ENCODE measurements around the gene FSIP1.

The FSIP1 gene

GRCh38 chr15:39564972-39565665, 217.5 kb downstream of the FSIP1 start:
- no peak overlapping the region for H3K4me3 ChIP-seq
- TF ChIP-seq CTCF (IDR thresholded peaks at IDR 0.05) = no peak
- DNase-seq (ENCODE audit: low spot score) = no peak
- H3K27ac ChIP-seq = no peak overlapping the region

- Histone ChIP-seq H3K4me3 (no peak overlapping the region), H3K27ac (no peak overlapping the region)
- DNase-seq (ENCODE audit: low spot score) = no peak
- no peak for TF ChIP-seq CTCF (IDR thresholded peaks at IDR 0.05)
These were observed 224.2 kb downstream of the FSIP1 start for GRCh38 chr15:39558421-39558820.

GRCh38 chr15:39556461-39556860, 226.2 kb downstream of the FSIP1 start:
- no peak overlapping the region for H3K4me3 ChIP-seq
- DNase-seq (ENCODE audit: low spot score) = no peak
- no peak overlapping the region for H3K27ac ChIP-seq
- no peak for TF ChIP-seq CTCF (IDR thresholded peaks at IDR 0.05)

GRCh38 chr15:39555885-39556284, 226.8 kb downstream of the FSIP1 start:
- DNase-seq (ENCODE audit: low spot score) = no peak

GRCh38 chr15:39554746-39555387, 227.8 kb downstream of the FSIP1 start:
- DNase-seq (ENCODE audit: low spot score) = no peak
- Histone ChIP-seq H3K27ac (no peak overlapping the region), H3K4me3 (no peak overlapping the region)
- TF ChIP-seq CTCF (IDR thresholded peaks at IDR 0.05) = no peak

More at GRCh38 chr15:39555885-39556284, 226.8 kb downstream of the FSIP1 start:
- no peak for TF ChIP-seq CTCF (IDR thresholded peaks at IDR 0.05)
- no peak overlapping the region for H3K27ac ChIP-seq
- H3K4me3 ChIP-seq = no peak overlapping the region

- no peak for TF ChIP-seq CTCF (IDR thresholded peaks at IDR 0.05)
- no peak for DNase-seq (ENCODE audit: low spot score)
- no peak overlapping the region for H3K27ac ChIP-seq
- H3K4me3 ChIP-seq = no peak overlapping the region
These were observed 228.5 kb downstream of the FSIP1 start for GRCh38 chr15:39553947-39554693.

Data from coronary artery (tissue), 2 donors.